IPS-NIHi7 (cell line): ENCODE measurements around the gene SPINK4.

Experiments used
- DNase-seq: peaks from one replicate; pipeline ENCODE4 v3.0.0; 2012; ENCODE audit warnings: mixed read lengths; ENCODE audit errors: extremely low spot score

Gene SPINK4

GRCh38 chr9:33291901-33292300 lies 51.9 kb downstream of the SPINK4 start:
- no peak for DNase-seq

GRCh38 chr9:33293782-33294181 lies 53.8 kb downstream of the SPINK4 start:
- no peak for DNase-seq

- no peak for DNase-seq
Measured at GRCh38 chr9:33294670-33295432, 54.9 kb downstream of the SPINK4 start.

- no peak for DNase-seq
Measured at GRCh38 chr9:33295571-33295970, 55.6 kb downstream of the SPINK4 start.

- DNase-seq, result no peak
Measured at GRCh38 chr9:33297432-33297831, 57.5 kb downstream of the SPINK4 start.
